CD4-positive, alpha-beta T cell treated with Interleukin-1 beta for 1 hour (primary cell): Measurements from ENCODE around the gene EWSR1.
A peak's percentile ranks its signal among the peaks of the same experiment; 100 is the strongest.
"Not testable (repeated sequence)": the region's sequence is repeated elsewhere in the genome, so short reads cannot be mapped to it uniquely, and the experiment has no call there.

Experiments
- DNase-seq, 2 donors: peaks; one replicate each; pipeline ENCODE4 v3.0.0-alpha.2; 2020 to 2022

EWSR1 gene, protein sequence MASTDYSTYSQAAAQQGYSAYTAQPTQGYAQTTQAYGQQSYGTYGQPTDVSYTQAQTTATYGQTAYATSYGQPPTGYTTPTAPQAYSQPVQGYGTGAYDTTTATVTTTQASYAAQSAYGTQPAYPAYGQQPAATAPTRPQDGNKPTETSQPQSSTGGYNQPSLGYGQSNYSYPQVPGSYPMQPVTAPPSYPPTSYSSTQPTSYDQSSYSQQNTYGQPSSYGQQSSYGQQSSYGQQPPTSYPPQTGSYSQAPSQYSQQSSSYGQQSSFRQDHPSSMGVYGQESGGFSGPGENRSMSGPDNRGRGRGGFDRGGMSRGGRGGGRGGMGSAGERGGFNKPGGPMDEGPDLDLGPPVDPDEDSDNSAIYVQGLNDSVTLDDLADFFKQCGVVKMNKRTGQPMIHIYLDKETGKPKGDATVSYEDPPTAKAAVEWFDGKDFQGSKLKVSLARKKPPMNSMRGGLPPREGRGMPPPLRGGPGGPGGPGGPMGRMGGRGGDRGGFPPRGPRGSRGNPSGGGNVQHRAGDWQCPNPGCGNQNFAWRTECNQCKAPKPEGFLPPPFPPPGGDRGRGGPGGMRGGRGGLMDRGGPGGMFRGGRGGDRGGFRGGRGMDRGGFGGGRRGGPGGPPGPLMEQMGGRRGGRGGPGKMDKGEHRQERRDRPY

DNA sequence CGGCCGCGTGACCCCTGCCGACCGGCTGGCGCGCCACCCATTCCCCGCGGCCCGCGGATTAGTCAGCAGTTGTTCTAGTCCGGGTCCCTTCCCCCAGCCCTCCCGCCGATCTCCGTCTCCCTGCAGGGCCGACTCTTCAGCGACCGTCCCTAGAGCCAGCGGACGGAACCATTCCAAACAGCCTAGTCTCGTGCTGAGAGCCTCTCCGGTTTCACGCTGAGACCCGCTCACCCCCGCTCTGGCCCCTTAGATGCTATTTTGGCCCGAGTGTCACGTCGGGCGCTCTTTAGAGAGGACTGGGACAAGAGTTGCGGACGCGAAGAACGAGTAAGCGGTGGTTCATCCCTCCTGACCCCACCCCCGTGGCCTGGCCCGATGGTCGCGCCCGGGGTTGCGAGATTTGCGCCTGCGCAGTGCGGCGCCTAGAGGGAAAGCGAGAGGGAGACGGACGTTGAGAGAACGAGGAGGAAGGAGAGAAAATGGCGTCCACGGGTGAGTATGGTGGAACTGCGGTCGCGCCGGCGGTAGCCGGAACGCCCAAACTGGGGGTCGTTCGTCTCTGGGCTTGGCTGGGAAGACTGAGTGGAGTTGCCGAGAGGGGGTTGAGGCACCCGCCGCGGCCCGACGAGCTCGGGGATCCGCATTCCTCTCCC, at the start of gene EWSR1, which contains the start of gene RHBDD3:
Gene EWSR1 (plus strand): TSS at position 411 of the 653 bp plus-strand sequence. CDS start 69 bp downstream, at position 480.
Gene RHBDD3 (minus strand): TSS at position 124 of the 653 bp plus-strand sequence. CDS start 2,355 bp downstream, outside the sequence.
- peak; percentile 94 to 98 for DNase-seq

DNA sequence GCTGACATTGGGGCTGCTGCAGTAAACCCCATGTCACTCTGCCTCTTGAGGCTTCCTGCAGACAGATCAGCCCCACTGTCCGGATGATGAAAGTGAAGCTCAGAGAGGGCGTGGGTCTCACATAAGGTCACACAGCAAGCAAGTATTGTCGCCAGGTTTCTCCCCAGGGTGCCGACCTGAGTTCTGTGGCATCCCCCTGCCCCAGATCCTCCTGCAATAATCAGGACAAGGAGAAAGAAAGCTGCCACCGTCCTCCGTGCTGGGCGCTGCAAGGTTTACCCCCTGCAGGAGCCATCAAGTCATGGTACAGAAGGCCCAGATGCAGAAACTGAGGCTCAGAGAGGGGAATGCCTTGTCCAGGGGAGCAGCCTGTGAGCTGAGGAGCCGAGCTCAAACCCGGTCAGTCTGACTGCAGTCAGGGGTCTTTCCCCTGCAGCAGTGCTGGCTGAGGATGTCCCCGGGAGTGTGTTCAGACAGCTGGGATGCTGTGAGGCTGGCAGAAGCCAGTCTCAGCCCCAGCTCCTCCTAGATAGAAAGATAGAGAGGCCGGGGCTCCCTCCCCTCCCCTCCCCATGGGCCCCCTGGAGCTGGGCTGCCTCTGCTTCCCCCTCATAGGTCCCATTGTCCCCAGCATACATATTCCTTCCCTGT, 49.2 kb upstream of the EWSR1 start:
- DNase-seq = no peak

DNA sequence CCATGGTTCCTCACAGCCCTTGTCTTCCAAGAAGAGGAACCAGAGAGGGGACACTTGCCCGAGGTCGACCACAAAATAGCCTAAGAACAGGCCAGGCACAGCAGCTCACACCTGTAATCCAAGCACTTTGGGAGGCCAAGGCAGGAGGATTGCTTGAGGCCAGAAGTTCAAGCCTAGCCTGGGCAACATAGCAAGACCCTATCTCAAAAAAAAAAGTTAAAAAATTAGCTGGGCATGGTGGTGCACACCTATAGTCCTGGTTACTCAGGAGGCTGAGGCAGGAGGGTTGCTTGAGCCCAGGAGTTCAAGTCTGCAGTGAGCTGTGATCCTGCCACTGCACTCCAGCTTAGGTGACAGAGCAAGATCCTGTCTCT, 48.7 kb upstream of the EWSR1 start:
- DNase-seq = not testable (repeated sequence)

DNA sequence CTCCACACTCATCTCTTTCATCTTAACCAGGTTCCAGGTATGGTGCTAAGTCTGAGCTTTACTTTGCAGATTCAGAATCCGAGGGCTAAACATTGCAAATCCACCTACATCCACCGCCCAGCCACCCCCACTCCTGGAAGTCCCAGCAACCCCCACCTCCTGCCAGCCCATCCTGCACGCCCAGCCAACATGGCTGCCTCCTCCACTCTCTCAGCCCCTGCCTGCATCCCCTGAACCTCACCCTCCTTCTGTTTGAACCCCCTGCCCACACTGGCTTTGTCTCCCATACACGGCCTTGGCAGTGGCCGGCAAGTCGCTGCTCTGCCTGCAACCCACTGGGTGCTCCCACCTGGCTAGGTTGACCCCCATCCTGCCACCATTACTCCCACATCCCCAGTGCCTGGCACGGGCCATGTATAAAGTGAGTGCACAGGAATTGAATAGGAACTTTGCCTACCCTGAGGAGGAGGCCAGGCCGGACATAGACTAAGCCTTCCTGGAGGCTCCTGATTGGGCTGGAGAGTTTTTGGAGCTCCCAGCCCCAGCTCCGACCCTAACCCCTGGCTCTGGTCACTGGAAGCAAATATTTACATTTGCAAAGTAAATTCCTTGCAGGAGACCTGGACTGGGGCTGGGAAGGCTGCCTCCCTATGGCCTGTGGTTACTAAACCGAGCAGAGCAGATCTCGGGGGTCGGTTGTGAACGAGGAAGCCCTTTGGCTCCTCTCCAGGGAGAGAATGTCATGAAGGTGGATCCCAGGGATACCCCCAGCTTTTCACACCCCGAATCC, 48.0 kb upstream of the EWSR1 start:
- DNase-seq = no peak

DNA sequence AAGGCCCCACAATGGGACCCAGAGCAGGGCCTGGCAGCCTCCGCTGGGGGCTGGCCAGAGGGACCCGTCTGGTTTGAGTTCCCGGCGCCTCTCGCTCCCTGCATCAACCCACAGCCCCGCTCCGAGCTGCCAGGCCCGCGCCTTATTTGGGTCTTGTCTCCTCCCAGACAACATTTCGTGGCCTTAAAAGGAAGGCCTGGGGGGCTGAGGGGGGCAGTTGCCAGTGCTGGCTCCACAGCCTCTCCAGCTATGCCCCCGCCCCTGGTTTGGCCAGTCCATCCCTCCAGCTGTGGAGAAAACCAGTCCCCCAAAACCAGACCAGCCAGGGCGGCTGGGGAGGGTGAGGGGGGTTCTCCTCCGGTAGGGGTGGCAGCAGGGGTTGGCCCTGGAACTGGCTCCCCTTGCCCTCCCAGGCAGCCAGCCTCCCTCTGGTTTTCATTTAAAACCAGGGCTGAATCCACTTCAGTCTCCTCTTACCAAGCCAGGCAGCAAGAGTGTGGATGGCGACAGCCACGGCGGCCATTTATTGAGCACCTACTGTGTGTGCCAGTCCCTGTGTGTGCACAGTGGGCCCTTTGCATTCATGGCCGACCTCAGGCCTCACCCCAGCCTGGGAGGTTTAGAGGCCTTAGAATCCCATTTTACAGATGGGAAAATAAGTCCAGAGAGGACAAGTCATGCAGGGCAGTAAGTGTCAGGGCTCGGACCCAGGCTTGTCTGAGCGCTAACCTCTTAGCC, 43.8 kb upstream of the EWSR1 start:
- no peak for DNase-seq

DNA sequence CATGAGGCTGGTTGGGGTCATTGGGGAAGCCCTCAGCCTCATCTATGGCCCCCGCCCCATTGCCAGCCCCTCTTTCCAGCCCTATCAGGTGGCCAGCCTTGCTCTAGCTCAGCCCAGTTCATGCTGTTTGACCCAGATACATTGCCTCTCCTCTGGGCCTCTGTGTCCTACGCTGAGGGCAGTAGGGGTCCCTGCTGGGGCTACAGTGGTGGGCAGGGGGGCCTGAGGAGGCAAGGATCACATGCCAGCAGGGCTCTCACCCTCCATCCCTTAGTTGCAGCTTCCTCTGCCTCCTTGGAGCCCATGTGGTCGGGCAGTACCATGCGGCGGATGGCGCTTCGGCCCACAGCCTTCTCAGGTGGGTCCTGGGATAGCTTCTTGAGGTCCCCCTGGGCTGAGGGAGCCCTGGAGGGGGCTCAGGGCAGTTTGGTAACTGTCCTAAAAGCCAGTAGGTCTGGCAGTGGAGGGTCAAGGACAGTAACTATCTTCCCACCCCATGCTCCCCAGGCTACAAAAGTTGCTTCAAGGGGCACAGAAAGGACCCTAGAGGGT, 43.1 kb upstream of the EWSR1 start:
- DNase-seq = no peak

DNA sequence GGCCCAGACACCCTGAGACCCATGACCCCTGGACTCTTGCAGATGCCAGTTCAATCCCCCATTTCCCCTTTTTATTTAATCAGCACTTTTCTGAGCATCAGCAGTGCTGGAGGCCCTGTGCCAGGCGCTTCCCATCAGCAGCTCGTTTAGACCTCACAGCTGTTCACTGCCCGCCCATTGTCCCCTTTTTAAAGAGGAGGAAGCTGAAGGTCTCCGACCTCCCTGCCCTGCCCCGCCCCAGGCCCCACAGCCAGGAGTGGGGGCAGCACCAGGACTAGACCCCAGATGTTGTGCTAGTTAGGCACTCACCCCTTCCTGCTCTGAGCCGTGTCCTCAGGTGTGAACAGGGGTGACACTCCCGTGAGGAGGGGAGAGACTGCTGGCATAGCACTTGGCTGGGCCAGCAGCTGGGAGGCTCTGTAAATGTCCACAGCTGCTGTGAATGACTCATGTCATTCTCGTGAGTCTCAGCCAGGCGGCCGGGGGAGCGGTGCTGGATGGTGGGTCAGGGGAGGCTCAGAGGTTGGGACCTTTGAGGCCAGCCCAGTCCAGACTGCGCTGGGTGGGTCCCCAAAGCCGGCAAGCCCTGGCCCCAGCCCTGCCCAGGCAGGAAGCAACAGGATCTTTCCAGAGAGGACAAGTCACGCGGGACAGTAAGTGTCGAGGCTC, 42.5 kb upstream of the EWSR1 start:
- no peak for DNase-seq

DNA sequence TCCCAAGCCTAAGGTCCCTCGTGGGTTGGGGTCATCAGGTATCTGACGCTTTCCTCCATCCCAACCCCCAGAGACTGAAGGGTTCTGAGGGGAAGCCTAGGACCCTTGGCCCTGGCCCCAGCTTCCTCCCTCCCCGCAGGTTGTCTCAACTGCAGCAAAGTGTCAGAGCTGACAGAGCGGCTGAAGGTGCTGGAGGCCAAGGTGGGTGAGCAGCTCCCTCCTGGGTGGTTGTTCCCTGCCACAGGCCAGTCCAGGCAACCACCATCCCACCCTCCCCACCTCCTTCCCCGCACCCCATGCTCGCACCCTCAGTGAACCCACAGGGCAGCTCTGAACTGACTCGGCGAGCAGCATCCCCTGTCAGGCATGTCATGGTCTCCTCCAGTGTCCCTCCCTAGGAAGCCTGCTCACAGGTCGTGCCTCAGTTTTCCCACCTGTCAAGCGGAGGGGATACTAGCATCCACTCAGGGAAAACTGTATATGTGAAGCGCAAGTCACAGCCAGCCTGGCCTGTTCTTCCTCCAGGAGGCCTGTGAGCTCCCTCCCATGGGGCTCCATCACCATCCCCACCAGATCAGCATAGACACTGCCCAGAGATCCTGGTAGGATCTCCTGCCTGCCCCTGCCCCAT, 41.6 kb upstream of the EWSR1 start:
- DNase-seq = no peak

DNA sequence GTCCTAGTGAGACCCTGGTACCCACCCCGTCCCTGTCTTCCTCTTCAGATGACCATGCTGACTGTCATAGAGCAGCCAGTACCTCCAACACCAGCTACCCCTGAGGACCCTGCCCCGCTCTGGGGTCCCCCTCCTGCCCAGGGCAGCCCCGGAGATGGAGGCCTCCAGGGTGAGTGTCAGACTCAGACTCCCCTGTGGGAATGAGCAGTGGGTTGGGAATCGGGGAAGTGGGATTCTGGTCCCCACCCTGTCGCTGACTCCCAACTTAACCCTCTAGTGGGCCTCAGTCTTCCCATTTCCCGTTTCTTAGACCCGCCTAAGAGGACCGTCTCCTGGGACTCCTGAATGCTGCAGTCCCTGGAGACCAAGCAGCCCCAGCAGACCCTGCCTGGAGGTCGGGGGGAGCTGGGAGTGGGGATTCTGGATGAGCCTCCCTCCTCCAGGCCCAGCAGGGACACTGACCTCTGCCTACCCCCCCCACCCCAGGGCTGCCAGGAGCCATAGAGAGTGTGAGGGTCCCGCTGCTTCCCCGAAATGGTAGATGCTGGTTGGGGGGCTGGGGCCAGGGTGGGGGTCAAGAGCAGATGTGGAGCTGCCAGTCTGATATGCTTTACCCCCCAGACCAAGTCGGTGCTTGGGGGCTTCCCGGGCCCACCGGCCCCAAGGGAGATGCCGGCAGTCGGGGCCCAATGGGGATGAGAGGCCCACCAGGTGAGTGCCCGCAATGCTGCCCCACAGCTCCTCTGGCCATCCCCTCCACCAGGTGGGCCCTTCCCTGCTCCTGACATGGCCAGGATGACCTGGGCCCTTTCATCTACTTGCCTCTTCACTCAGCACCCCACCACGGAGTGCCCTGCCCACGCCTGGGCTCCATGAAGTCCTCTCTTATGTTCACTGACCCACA, 36.8 kb upstream of the EWSR1 start:
- DNase-seq = no peak

DNA sequence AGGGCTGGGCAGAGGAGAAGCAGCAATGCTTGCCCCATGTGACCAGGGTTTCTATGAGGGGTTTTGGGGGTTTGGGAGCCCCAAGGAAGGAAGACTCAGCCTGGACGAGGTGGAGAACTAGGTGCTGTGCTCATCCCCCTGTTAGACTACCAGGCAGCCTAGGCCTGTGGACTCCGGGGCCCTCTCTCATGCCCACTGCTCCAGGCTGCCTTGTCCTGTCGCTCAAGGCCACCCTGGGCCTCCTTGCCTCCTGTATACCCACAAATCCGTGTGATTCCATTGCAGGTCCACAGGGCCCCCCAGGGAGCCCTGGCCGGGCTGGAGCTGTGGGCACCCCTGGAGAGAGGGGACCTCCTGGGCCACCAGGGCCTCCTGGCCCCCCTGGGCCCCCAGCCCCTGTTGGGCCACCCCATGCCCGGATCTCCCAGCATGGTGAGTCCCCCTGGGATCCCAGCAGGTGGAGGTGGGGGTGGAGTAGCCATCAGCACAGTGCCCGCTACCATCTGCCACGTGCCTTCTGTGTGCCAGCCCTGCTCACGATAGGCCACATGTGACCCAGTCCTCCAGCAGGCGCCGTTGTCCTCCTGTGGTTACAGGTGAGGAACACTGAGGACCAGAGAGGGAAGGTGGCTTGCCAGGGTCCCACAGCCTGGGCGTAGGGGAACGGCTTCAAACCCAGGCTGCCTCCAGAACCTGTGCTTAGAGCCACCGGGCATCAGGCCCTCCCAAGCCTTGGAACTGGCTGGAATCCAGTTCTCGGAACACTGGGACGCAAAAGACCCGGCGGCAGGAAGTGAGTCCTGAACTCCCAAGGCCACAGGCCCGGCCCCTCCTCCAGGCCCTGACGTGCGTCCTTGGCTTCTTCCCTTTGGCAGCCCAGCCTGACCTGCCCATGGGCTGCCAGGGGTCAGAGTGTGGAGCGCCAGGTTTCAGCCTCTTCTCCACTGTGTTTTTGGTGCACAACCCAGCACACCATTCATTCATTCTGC, 35.8 kb upstream of the EWSR1 start:
- DNase-seq = no peak

DNA sequence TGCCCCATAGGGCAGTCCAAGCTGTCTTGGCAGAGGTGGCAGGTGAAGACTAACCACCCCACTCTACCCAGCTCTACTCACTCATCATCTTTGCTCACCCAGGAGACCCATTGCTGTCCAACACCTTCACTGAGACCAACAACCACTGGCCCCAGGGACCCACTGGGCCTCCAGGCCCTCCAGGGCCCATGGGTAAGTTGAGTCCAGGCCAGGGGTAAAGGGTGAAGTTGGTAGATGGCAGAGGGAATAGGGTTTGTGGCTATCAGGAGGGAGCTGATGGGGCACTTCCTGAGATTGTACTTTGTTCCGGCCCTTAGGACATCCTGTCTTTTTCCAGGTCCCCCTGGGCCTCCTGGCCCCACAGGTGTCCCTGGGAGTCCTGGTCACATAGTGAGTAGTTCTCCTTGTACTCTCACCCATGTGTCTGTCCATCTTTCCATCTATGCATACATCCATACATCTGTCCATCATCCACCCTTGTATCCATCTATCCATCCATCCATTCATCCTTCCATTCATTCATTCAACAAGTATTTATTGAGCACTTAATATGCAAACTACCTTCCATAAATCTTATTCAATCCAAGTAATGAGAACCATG, 34.7 kb upstream of the EWSR1 start:
- DNase-seq = no peak

DNA sequence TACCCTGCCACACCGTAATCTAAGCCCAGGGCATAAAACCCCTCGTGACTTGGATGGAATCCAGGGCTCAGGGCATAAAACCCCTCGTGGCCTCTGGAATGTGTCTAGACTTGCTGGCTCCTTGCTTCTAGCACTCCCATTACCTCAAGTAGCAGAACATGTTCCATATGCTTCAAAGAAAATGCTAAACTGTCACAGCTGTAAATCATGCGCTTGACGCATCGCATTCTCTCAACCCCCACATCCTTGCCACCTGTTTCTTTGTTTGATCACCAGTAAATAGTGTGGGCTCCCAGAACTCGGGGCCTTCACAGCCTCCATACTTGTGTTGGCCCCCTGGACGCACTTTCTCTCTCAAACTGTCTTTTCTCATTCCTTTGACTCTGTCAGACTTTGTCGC, 27.6 kb upstream of the EWSR1 start:
- DNase-seq = not testable (repeated sequence)

DNA sequence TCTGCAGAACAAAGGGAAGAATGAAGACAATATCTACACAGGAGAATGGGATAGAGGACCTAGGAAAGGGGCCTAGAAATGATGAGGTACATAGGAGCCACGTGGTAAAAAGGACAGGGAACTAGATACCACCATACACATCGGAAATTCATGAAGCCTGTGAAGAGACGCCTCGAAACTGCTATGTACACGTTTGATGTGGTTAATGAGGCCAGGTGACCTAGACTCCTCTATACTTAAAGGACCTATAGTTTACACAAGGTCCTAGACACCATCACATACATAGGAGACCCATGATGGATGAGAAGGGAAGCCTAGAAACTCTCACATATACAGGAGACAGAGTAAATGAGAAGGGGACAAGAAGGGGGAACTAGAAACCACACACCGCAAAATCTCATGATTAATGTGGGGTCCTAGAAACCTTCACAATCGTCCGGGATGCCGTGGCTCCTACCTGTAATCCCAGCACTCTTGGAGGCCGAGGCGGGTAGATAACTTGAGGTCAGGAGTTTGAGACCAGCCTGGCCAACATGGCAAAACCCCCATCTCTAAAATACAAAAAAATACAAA, 24.1 kb upstream of the EWSR1 start:
- DNase-seq = no peak

DNA sequence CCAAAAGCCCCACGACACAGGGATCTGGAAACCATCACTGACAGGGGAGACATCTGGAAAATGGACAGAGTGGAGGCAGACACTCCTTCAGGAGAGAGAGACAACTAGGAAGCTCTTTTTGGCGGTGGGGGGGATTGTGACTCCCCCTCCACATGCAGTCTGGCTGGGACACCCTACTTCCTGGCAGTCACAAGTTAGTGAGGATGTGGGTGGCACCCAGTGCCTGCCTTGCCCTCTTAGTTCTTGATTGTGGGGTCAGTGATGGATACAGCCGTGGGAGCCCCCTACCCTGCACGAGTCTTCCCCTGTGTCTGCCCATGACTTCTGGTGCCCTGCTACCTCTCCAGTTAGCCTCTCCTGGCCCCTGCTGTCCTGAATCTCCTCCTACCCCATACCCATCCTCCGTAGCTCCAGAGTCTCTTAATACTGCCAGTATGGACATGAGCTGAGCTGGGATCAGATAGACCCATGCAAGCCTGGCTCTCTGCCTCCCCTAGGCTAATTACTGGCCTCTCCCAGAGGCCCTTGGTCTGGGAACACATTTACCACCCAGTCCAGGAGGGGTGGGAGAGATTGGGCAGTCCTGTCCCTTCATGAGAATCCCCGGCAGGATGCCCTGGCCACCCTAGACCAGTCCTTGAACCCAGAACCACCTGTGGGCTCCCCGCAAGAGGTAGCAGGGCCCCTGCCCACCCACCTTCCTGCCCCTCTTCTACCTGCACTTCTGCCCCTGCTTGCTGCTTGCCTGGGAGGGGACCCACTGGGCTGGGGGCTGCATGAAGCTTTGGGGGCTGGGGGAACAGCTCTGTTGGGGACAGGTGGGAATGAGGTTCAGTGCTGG, 23.1 kb upstream of the EWSR1 start:
- no peak for DNase-seq

DNA sequence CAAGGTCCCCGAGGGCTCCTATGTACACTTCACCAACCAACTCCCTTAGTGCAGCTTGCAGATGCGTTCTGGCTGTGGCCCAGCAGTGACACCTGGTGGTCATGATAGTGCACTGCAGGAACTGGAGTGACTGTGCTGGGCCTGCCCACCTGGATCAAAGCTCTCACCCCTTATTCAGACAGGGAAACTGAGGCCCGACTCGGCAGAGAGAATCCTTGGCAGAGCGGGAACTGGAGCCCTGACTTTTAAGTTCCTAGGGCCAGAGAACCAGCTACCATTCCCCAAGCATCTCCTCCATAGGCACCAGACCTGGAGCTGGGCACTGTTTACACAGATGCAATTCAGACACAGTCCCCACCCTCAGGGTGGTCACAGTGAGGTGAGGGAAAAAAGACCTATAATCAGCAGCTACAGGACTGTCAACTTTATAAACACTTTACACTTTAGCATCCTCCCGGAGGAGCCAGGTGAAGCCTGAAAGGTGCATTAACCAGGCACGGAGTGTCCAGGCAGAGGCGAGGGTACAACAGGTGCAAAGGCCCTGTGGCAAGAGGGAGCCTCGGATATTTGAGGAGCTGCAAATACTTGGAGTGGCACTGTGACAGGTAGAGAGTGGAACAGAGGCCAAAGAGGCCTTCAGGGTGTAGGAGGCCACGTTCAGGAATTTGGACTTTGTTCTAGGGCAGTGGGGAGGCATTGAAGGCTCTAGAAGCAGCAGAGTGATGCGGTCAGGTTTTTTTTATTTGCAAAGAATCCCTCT, 22.3 kb upstream of the EWSR1 start:
- DNase-seq = peak; percentile 62 to 65
